ENCODE results near the gene SERGEF. TPM values are rescaled to one million over a fixed set of nuclear protein-coding genes. Genes with fewer than 3 reads are reported as not detected.

Gene SERGEF
- total and polyA plus RNA-seq, 4 donors, result 12.0 to 17.9 (median 13.4) TPM

DNA sequence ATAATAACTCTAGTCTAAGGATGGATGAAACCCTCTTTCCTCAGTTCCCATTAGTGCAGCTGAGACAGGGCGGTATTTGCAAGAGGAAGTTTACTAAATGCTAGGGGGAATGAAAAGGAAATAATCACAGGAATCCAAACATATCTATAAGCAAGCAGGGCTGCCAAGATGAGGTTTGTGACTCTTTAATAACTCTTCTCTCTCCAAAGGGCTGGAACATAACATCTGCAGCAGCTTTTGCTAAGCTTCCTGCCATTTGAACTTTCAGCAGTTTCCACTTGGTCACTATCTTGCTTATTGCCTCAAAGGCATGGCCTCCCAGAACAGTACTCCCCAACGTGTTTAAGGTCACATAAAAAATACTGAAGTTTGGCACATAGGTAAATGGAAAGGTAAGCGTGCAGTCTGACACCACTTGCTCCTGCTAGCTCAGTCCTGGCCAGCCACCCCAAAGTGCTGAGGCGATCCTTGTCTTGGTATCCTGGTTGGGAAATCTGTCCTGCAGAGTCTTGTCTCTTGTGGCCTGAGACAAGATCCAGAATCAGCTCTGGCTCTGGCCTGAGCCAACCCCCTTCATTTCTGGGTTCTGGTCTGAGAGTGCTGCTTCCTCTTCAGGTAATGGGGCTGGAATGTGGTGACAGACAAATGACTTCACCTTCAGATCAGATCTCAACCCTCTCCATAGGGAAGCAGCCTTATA lies 196.5 kb downstream of the SERGEF start (continued):
- TF ChIP-seq, protein P1, sequence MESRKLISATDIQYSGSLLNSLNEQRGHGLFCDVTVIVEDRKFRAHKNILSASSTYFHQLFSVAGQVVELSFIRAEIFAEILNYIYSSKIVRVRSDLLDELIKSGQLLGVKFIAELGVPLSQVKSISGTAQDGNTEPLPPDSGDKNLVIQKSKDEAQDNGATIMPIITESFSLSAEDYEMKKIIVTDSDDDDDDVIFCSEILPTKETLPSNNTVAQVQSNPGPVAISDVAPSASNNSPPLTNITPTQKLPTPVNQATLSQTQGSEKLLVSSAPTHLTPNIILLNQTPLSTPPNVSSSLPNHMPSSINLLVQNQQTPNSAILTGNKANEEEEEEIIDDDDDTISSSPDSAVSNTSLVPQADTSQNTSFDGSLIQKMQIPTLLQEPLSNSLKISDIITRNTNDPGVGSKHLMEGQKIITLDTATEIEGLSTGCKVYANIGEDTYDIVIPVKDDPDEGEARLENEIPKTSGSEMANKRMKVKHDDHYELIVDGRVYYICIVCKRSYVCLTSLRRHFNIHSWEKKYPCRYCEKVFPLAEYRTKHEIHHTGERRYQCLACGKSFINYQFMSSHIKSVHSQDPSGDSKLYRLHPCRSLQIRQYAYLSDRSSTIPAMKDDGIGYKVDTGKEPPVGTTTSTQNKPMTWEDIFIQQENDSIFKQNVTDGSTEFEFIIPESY (IDR thresholded peaks at IDR 0.05), result no peak
- TF ChIP-seq JUND (IDR thresholded peaks at IDR 0.05), result no peak
- TF ChIP-seq RXRA (IDR thresholded peaks at IDR 0.05), result no peak
- TF ChIP-seq TAF1 (conservative IDR thresholded peaks at IDR 0.05), result no peak
- TF ChIP-seq GABPA (IDR thresholded peaks at IDR 0.05 in 1 of 2, conservative IDR thresholded peaks at IDR 0.05 in 1 of 2), result no peak
- TF ChIP-seq, protein P2, sequence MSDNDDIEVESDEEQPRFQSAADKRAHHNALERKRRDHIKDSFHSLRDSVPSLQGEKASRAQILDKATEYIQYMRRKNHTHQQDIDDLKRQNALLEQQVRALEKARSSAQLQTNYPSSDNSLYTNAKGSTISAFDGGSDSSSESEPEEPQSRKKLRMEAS (IDR thresholded peaks at IDR 0.05), result no peak
- no peak for TF ChIP-seq HNF4A (conservative IDR thresholded peaks at IDR 0.05)
- no peak for TF ChIP-seq YY1 (IDR thresholded peaks at IDR 0.05)

DNA sequence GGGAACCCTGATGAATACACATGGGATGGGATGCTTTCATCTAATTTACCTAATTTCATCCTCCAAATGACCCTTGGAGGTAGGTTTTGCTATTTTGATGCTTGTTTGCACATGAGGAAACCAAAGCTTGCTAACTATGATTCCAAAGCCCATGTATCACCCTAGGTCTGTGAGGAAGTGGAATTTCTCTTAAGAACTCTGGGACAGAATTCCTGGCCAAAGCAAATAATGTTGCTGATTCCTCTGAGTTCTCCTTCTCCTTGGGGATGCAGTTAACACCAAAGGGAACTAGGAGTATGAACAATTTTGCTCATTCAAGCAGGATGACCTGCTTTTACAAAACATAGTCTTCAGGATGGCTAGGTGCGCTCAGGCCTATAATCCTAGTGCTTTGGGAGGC lies 198.3 kb downstream of the SERGEF start:
- Histone ChIP-seq H3K9me3 (ENCODE audit: control insufficient read depth in 4 of 4, low read length in 3 of 4) (no peaks in the 10 kb centered on the region), H3K4me3 (ENCODE audit: low read depth in 1 of 3, low read length in 3 of 3) (no peak overlapping the region), H3K36me3 (ENCODE audit: control insufficient read depth in 4 of 4, insufficient read depth in 3 of 4, low read depth in 1 of 4, low read length in 3 of 4) (no peaks in the 10 kb centered on the region), H3K9ac (ENCODE audit: low read depth in 1 of 2, low read length in 2 of 2) (no peak overlapping the region), H3K4me1 (ENCODE audit: control insufficient read depth in 4 of 4, insufficient read depth in 4 of 4, low read length in 3 of 4) (no peaks in the 10 kb centered on the region), H3K27ac (ENCODE audit: low read depth in 1 of 2, low read length in 2 of 2) (no peak overlapping the region), H3K27me3 (ENCODE audit: control insufficient read depth in 4 of 4, insufficient read depth in 4 of 4, low read length in 3 of 4) (no peaks in the 10 kb centered on the region)
- no peak for DNase-seq (ENCODE audit: low spot score)
- TF ChIP-seq FOXA2 (IDR thresholded peaks at IDR 0.05), result no peak
- 100% methylated on average over 1 of the region's 1 CpG for WGBS

DNA sequence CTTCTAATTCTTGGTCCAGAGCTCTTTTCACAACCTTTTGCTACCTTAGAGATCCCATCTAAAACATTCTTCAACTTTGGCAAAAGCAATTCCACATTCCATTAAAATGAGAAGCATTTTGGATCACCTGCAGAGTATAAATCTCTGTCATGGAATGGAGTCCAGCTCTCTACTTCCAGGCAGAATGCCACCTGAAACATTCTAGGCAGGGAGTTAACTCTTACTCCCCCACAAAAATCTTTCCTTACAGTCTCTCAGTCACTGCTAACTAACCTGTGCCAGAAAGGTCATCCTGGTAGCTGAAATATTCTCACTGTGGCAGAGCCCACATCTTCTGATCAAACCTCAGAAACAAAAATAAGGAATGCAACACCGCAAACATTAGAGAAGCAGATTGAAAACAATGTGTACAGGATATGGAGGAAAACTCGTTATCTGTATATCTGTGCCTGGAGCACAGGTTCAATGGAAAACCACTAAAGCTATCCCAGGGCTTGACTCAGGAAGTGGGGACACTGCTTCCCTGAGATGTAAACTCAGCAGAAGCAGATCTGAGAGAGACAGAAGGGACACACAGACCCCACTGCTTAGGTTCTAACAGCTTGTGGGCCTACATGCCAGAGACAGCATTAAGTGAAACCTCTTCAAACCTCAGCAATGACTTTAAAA lies 199.3 kb downstream of the SERGEF start:
- no peak for TF ChIP-seq RAD21 (IDR thresholded peaks at IDR 0.05)
- TF ChIP-seq TAF1 (conservative IDR thresholded peaks at IDR 0.05), result no peak
- TF ChIP-seq, protein P3, sequence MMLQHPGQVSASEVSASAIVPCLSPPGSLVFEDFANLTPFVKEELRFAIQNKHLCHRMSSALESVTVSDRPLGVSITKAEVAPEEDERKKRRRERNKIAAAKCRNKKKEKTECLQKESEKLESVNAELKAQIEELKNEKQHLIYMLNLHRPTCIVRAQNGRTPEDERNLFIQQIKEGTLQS (IDR thresholded peaks at IDR 0.05), result no peak
- no peak for TF ChIP-seq FOXA2 (IDR thresholded peaks at IDR 0.05)
- TF ChIP-seq, protein P4, sequence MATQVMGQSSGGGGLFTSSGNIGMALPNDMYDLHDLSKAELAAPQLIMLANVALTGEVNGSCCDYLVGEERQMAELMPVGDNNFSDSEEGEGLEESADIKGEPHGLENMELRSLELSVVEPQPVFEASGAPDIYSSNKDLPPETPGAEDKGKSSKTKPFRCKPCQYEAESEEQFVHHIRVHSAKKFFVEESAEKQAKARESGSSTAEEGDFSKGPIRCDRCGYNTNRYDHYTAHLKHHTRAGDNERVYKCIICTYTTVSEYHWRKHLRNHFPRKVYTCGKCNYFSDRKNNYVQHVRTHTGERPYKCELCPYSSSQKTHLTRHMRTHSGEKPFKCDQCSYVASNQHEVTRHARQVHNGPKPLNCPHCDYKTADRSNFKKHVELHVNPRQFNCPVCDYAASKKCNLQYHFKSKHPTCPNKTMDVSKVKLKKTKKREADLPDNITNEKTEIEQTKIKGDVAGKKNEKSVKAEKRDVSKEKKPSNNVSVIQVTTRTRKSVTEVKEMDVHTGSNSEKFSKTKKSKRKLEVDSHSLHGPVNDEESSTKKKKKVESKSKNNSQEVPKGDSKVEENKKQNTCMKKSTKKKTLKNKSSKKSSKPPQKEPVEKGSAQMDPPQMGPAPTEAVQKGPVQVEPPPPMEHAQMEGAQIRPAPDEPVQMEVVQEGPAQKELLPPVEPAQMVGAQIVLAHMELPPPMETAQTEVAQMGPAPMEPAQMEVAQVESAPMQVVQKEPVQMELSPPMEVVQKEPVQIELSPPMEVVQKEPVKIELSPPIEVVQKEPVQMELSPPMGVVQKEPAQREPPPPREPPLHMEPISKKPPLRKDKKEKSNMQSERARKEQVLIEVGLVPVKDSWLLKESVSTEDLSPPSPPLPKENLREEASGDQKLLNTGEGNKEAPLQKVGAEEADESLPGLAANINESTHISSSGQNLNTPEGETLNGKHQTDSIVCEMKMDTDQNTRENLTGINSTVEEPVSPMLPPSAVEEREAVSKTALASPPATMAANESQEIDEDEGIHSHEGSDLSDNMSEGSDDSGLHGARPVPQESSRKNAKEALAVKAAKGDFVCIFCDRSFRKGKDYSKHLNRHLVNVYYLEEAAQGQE (IDR thresholded peaks at IDR 0.05), result no peak
- TF ChIP-seq, protein P2 (IDR thresholded peaks at IDR 0.05), result no peak
- TF ChIP-seq HNF4G (IDR thresholded peaks at IDR 0.05), result no peak
- TF ChIP-seq, protein P1 (IDR thresholded peaks at IDR 0.05), result no peak
- TF ChIP-seq JUND (IDR thresholded peaks at IDR 0.05), result no peak
- TF ChIP-seq, protein P5, sequence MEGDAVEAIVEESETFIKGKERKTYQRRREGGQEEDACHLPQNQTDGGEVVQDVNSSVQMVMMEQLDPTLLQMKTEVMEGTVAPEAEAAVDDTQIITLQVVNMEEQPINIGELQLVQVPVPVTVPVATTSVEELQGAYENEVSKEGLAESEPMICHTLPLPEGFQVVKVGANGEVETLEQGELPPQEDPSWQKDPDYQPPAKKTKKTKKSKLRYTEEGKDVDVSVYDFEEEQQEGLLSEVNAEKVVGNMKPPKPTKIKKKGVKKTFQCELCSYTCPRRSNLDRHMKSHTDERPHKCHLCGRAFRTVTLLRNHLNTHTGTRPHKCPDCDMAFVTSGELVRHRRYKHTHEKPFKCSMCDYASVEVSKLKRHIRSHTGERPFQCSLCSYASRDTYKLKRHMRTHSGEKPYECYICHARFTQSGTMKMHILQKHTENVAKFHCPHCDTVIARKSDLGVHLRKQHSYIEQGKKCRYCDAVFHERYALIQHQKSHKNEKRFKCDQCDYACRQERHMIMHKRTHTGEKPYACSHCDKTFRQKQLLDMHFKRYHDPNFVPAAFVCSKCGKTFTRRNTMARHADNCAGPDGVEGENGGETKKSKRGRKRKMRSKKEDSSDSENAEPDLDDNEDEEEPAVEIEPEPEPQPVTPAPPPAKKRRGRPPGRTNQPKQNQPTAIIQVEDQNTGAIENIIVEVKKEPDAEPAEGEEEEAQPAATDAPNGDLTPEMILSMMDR (IDR thresholded peaks at IDR 0.05; ENCODE audit: low read depth, low read length, missing input control), result no peak
- TF ChIP-seq NR2F2 (IDR thresholded peaks at IDR 0.05), result no peak
- WGBS, result 85% methylated on average over 2 of the region's 2 CpGs
- no peaks in the 10 kb centered on the region for H3K36me3 ChIP-seq (ENCODE audit: control insufficient read depth in 4 of 4, insufficient read depth in 3 of 4, low read depth in 1 of 4, low read length in 3 of 4)
- H3K4me1 ChIP-seq (ENCODE audit: control insufficient read depth in 4 of 4, insufficient read depth in 4 of 4, low read length in 3 of 4), result no peaks in the 10 kb centered on the region
- no peaks in the 10 kb centered on the region for H3K27me3 ChIP-seq (ENCODE audit: control insufficient read depth in 4 of 4, insufficient read depth in 4 of 4, low read length in 3 of 4)
- H3K9me3 ChIP-seq (ENCODE audit: control insufficient read depth in 4 of 4, low read length in 3 of 4), result no peaks in the 10 kb centered on the region
- no peak for DNase-seq (ENCODE audit: low spot score)
- no peak overlapping the region for H3K9ac ChIP-seq (ENCODE audit: low read depth in 1 of 2, low read length in 2 of 2)
- H3K27ac ChIP-seq (ENCODE audit: low read depth in 1 of 2, low read length in 2 of 2), result no peak overlapping the region
- no peak overlapping the region for H3K4me3 ChIP-seq (ENCODE audit: low read depth in 1 of 3, low read length in 3 of 3)
